ENCODE results near the gene IGF1R. TPM values are rescaled to one million over a fixed set of nuclear protein-coding genes. Genes with fewer than 3 reads are reported as not detected.

The IGF1R gene
- total and polyA plus RNA-seq, 2 of the 13 experiments (the other 11 are each of a cell fraction or from before 2014, with no cell fraction given), result 15.9 to 18.4 TPM

DNA sequence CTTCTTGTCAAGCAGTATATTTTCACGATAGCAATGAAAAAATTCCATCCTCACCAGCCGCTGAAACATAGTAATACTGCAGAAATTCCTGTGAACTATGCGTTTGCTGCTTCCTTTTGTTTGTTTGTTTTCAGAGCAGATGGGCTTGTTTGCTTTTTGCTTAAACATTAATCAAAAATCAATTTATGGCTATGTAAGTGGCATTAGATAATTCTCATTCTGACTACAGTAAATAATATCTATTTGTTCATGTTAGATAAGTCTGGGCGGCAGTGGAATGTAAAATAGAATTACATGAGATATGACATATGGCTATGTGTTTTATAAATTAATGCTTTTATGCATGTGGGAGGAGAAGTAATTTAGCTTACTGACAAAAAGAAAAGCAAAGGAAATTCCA lies 195.5 kb downstream of the IGF1R start (continued):
- TF ChIP-seq, protein P1, sequence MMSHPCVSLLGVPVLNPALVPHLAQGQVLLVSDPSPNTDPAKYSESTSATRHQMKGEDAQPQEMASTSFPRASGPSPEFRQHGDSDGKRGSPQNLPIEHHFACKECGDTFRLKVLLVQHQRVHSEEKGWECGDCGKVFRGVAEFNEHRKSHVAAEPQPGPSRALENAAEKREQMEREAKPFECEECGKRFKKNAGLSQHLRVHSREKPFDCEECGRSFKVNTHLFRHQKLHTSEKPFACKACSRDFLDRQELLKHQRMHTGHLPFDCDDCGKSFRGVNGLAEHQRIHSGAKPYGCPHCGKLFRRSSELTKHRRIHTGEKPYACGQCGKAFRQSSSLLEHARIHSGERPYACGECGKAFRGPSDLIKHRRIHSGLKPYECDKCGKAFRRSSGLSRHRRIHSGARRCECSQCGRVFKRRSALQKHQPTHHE (CRISPR knock-in tag; IDR thresholded peaks at IDR 0.05; ENCODE audit: borderline replicate concordance), result no peak
- TF ChIP-seq NCOR1 (IDR thresholded peaks at IDR 0.05; ENCODE audit: borderline replicate concordance, low read length) (peak; percentile 86; the same call in 1 of the 2 replicates), FOXA1 (IDR thresholded peaks at IDR 0.05) (peak; percentile 96), FOXA1 (CRISPR knock-in tag; IDR thresholded peaks at IDR 0.05) (peak; percentile 95), ZNF740 (CRISPR knock-in tag; IDR thresholded peaks at IDR 0.05) (no peak), ZNF317 (CRISPR knock-in tag; IDR thresholded peaks at IDR 0.05) (no peak), ZNF282 (IDR thresholded peaks at IDR 0.05; ENCODE audit: partially characterized antibody) (no peak), STAT5B (CRISPR knock-in tag; IDR thresholded peaks at IDR 0.05) (no peak), NR2F6 (IDR thresholded peaks at IDR 0.05) (peak; percentile 77), NR2F6 (CRISPR knock-in tag; IDR thresholded peaks at IDR 0.05) (peak; percentile 61), ZBTB4 (CRISPR knock-in tag; IDR thresholded peaks at IDR 0.05; ENCODE audit: borderline replicate concordance) (no peak), TIGD3 (CRISPR knock-in tag; IDR thresholded peaks at IDR 0.05; ENCODE audit: borderline replicate concordance) (no peak), PPARG (CRISPR knock-in tag; conservative IDR thresholded peaks at IDR 0.05) (peak; percentile 45; the same call in 1 of the 2 replicates), ZFP36L1 (CRISPR knock-in tag; IDR thresholded peaks at IDR 0.05) (0 out of 2 replicates have a peak, but pooled peaks have one; percentile 21), PAXIP1 (CRISPR knock-in tag; conservative IDR thresholded peaks at IDR 0.05) (peak; percentile 85), SNRNP70 (IDR thresholded peaks at IDR 0.05; ENCODE audit: low read depth, low read length) (no peak)
- TF ChIP-seq, protein P2, sequence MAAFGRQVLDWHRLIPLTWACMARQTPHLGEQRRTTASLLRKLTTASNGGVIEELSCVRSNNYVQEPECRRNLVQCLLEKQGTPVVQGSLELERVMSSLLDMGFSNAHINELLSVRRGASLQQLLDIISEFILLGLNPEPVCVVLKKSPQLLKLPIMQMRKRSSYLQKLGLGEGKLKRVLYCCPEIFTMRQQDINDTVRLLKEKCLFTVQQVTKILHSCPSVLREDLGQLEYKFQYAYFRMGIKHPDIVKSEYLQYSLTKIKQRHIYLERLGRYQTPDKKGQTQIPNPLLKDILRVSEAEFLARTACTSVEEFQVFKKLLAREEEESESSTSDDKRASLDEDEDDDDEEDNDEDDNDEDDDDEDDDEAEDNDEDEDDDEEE (CRISPR knock-in tag; IDR thresholded peaks at IDR 0.05), result no peak
- TF ChIP-seq, protein P3, sequence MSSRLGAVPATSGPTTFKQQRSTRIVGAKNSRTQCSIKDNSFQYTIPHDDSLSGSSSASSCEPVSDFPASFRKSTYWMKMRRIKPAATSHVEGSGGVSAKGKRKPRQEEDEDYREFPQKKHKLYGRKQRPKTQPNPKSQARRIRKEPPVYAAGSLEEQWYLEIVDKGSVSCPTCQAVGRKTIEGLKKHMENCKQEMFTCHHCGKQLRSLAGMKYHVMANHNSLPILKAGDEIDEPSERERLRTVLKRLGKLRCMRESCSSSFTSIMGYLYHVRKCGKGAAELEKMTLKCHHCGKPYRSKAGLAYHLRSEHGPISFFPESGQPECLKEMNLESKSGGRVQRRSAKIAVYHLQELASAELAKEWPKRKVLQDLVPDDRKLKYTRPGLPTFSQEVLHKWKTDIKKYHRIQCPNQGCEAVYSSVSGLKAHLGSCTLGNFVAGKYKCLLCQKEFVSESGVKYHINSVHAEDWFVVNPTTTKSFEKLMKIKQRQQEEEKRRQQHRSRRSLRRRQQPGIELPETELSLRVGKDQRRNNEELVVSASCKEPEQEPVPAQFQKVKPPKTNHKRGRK (CRISPR knock-in tag; IDR thresholded peaks at IDR 0.05), result no peak
